Breast epithelium (tissue), 3 donors: Measurements from ENCODE around the gene NOX3.

Experiments
- CTCF ChIP-seq, 3 donors: fragments of 450-650 bp; IDR thresholded peaks; one replicate each; pipeline ENCODE4 v1.5.1; 2016 to 2017; ENCODE audit warnings: antibody characterized with exemption in 3 of 3, mild to moderate bottlenecking in 3 of 3, moderate library complexity in 3 of 3
- POLR2A ChIP-seq: fragments of 450-650 bp; IDR thresholded peaks from one replicate; pipeline ENCODE4 v1.6.1; 2016; ENCODE audit warnings: antibody characterized with exemption, mild to moderate bottlenecking, moderate library complexity

- no peak for TF ChIP-seq POLR2A
- TF ChIP-seq CTCF (IDR thresholded peaks at IDR 0.05): no peak
Observed at GRCh38 chr6:155499574-155499973, 43.9 kb upstream of the NOX3 start.
